NCI-H1930 (cell line): ENCODE measurements around the gene ZNF850.
"Not testable (repeated sequence)": the region's sequence is repeated elsewhere in the genome, so short reads cannot be mapped to it uniquely, and the experiment has no call there.

Source experiments
- DNase-seq, 2 experiments: peaks; one replicate each; lab custom pipeline; 2025; lab: John Stamatoyannopoulos, UW

ZNF850 gene

GRCh38 chr19:36772311-36773222, at the start of gene ZNF850:
TSS of gene ZNF850 (minus strand) at chr19:36772807. CDS start at chr19:36762606, 10,201 bp downstream.
- DNase-seq = peak; percentile 91 to 97

GRCh38 chr19:36821758-36822157, 49.2 kb upstream of the ZNF850 start:
- no peak for DNase-seq

GRCh38 chr19:36819130-36819630, 46.6 kb upstream of the ZNF850 start:
- DNase-seq = no peak

GRCh38 chr19:36807029-36807428, 34.4 kb upstream of the ZNF850 start:
- DNase-seq = no peak

DNA sequence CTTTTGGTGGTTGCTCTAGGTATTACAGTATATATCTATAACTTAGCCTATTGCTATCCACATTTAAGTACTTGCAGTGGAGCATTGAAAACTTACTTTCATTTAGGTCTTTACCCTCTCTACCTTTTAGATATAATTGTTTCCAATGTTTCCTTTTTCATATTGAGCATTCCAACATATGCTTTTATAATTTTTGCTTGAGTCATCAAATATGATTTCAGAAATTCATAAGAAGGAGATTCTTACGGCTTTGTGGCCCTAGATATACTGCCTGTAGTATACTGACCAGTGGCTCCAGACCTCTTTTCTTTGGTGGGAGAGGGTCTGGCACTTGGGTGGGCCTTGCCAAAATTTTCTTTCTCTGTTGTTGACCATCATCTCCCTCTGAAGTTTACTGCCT, 32.8 kb upstream of the ZNF850 start:
- DNase-seq = no peak

DNA sequence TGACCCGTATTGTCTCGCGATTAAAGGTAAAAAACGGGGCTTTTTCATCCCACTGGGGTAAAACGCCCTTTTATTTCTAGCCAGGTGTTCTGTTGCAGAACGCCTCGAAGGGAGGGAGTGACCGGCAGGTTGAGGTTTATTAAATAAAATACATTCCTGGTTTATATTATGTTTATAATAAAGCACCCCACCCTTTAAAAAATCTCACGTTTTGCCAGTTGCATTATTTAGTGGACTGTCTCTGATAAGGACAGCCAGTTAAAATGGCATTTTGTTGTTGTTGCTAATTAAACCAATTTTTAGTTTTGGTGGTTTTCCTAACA, 25.1 kb upstream of the ZNF850 start:
- DNase-seq = no peak

DNA sequence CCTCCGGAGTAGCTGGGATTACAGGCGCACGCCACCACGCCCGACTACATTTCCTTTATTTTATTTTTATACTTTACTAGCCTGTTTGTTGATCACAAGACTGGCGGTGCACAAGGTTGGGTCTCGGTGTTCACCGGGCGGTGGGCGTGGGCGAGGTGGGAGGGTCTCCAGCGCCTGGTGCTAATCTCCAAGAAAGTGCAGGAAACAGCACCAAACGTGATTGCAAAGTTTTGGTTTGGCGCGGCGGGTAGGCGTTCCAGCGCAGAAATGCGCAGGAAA, 24.0 kb upstream of the ZNF850 start:
- DNase-seq = no peak

- peak; percentile 25 to 69 for DNase-seq
Measured at GRCh38 chr19:36791420-36792141, 19.0 kb upstream of the ZNF850 start.

- DNase-seq = no peak
Measured at GRCh38 chr19:36775768-36776167, 3.2 kb upstream of the ZNF850 start.

DNA sequence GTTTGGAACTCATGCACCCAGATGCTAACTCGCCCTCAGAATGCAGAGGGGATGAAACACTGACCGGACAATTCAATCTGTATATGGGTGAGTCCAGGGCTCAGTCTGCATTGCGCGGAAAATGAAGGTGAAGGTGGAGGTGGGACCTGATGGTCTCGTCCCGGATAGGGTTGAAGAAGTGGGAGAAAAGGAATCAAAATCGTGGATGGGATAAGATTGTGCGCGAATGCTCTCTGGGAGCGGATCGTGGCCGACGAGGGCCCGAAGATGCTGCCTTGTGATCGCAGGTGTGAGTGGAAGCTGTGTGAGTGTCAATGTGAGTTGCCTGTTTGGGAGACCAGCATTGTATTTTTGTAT, 594 bp upstream of the ZNF850 start:
- no peak for DNase-seq

GRCh38 chr19:36771261-36772231, 1.1 kb downstream of the ZNF850 start:
- DNase-seq = no peak

GRCh38 chr19:36750066-36750691, 22.4 kb downstream of the ZNF850 start:
- no peak for DNase-seq

DNA sequence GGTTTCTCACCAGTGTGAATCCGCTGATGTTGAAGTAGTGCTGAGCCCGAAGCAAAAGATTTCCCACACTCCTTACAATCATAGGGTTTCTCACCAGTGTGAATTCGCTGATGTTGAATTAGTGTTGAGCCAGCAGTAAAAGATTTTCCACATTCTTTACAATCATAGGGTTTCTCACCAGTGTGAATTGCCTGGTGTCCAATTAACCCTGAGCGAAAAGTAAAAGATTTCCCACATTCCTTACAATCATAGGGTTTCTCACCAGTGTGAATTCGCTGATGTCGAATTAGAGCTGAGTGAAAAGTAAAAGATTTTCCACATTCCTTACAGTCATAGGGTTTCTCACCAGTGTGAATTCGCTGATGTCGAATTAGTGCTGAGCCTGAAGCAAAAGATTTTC, 23.0 kb downstream of the ZNF850 start:
- not testable (repeated sequence) for DNase-seq

GRCh38 chr19:36748431-36749275, 24.0 kb downstream of the ZNF850 start:
- no peak for DNase-seq

- DNase-seq = no peak
Measured at GRCh38 chr19:36747750-36748149, 24.9 kb downstream of the ZNF850 start.

GRCh38 chr19:36745870-36746269, 26.7 kb downstream of the ZNF850 start:
- DNase-seq = no peak

DNA sequence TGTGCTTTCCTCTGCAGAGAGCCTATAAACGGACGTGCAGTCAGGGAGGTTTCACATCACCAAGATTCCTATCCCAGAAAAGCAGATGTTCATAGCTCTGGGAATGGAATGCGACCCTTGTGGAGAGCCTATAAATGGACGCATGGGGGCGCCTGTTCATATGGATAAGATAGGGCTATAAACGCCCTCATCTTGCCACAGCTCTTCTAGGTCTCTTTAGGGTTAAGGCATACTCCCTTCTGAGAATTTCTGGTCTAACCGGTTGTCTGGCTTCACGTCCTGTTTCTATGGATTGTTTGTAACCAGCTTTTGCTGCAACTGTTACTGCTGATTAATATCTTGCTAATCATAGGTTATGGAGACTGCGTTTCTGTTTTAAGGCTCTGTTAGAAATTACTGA, 36.4 kb downstream of the ZNF850 start:
- DNase-seq = not testable (repeated sequence)

DNA sequence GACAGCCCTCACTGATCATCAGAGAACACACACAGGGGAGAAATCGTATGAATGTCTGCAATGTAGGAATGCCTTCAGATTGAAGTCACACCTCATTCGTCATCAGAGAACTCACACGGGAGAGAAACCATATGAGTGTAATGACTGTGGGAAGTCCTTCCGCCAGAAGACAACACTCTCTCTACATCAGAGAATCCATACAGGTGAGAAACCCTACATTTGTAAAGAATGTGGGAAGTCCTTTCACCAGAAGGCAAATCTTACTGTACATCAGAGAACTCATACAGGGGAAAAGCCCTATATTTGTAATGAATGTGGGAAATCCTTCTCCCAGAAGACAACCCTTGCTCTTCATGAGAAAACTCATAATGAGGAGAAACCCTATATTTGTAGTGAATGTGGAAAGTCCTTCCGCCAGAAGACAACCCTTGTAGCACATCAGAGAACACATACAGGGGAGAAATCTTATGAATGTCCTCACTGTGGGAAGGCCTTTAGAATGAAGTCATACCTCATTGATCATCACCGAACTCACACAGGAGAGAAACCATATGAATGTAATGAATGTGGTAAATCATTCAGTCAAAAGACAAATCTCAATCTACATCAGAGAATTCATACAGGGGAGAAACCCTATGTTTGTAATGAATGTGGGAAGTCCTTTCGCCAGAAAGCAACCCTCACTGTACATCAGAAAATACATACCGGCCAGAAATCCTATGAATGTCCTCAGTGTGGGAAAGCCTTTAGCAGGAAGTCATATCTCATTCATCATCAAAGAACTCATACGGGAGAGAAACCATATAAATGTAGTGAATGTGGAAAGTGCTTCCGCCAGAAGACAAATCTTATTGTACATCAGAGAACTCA, 52.7 kb downstream of the ZNF850 start:
- DNase-seq = no peak

- DNase-seq = no peak
Measured at GRCh38 chr19:36709423-36709822, 63.2 kb downstream of the ZNF850 start.

DNA sequence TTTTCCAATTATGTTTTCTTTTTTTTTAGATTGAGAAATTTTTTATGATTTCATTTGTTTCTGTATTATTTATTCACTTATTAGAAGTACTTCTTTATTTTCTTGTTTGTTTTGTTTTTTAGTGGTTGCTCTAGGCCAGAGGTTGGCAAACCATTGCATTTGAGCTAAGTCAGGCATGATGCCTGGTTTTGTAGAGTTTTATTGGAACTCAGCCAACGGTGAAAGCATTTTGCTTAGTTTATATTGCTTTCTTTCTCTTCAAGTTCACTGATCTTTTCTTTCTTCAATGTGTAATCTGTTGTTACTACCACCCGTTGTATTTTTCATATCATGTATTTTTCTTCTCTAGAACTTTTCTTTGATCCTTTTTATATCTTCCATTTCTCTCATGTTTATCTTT, 65.5 kb downstream of the ZNF850 start:
- no peak for DNase-seq
